GM23338 (cell line): ENCODE data around the gene SLC9A4. TPM values are rescaled to one million over a fixed set of nuclear protein-coding genes. Genes with fewer than 3 reads are reported as not detected.

Experiments
- microRNA-seq: library from miRNA; unstranded; fragments of <30 nt; microRNA quantifications from one replicate; pipeline ENCODE4, GENCODE V29; 2017
- polyA plus RNA-seq: library from polyadenylated mRNA; unstranded; fragments of >200 nt; fragmentation: Nextera tagmentation; extraction: Ambion mirVana; gene quantifications from 2 replicates; pipeline ENCODE4 v1.2.1, GENCODE V29; 2016
- small RNA-seq: library from RNA; depleted of rRNA; stranded (forward); fragments of <200 nt; gene quantifications from one replicate; pipeline ENCODE3, GENCODE V24; 2014; ENCODE audit warnings: low replicate concordance
- total RNA-seq: library from RNA; depleted of rRNA; stranded (reverse); fragments of >200 nt; shearing (Covaris generic); gene quantifications from 2 replicates; pipeline ENCODE4 v1.2.3, GENCODE V29; 2014; rRNA removed

The SLC9A4 gene
- total and polyA plus RNA-seq, 2 experiments from 2014 or later: not detected

Small RNA genes lying within 50 kb of the gene (microRNA-seq; reads per million reads assigned to microRNA genes)
- not detected for gene MIR4772

Small RNA genes lying within 50 kb of the gene (small RNA-seq; reads per million reads assigned to genes)
- not detected for gene MIR4772

Other genes starting within 250 kb of the SLC9A4 start
- not detected in 2 replicates for gene IL1RL1, start 161.7 kb upstream of the SLC9A4 start, total RNA-seq
- gene IL1RL1, start 161.7 kb upstream of the SLC9A4 start, polyA plus RNA-seq: not detected in 2 replicates
- 0.17 and 0.89 TPM in 2 replicates for gene IL18R1, start 117.4 kb upstream of the SLC9A4 start, total RNA-seq
- gene IL18R1, start 117.4 kb upstream of the SLC9A4 start, polyA plus RNA-seq: 0.39 TPM in 1 of 2 replicates, not detected in the other
- not detected in 2 replicates for gene IL18RAP, start 50.1 kb upstream of the SLC9A4 start, total RNA-seq
- not detected in 2 replicates for gene IL18RAP, start 50.1 kb upstream of the SLC9A4 start, polyA plus RNA-seq
- gene SLC9A2, start 146.3 kb downstream of the SLC9A4 start, total RNA-seq: 0.08 and 0.24 TPM in 2 replicates
- gene SLC9A2, start 146.3 kb downstream of the SLC9A4 start, polyA plus RNA-seq: 0.03 and 0.05 TPM in 2 replicates